ENCODE results near the gene PEMT.

DNA sequence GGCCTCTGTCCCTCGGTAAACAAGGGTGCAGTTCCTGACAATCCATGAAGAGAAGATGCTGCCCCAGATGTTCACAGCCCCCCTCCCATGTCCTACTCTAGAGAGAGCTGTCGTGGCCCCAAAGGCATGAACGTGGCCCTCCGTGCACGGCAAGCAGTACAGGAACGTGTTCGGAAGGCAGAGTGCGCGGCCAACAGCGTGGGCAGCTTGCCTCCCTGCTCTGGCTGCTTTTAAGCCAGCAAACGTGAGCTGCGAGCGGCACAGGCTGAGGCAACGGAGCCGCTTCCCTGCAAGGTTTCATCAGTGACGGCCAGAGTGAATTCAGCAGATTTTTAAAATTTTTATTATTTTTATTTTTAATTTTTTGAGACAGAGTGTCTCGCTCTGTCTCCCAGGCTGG is 37.2 kb downstream of the PEMT start:
- TF ChIP-seq POLR2A (IDR thresholded peaks at IDR 0.05; ENCODE audit: low read depth, low read length): no peak
- TF ChIP-seq CTCF (conservative IDR thresholded peaks at IDR 0.05; ENCODE audit: low read depth, low read length): no peak
- no peak for TF ChIP-seq FOS (IDR thresholded peaks at IDR 0.05; ENCODE audit: low read depth, low read length)
- TF ChIP-seq USF2 (IDR thresholded peaks at IDR 0.05; ENCODE audit: low read depth, low read length): no peak
- TF ChIP-seq CHD1 (IDR thresholded peaks at IDR 0.05; ENCODE audit: low read depth, low read length): no peak
- TF ChIP-seq SMC3 (IDR thresholded peaks at IDR 0.05; ENCODE audit: low read depth, low read length): no peak
- TF ChIP-seq MAFK (IDR thresholded peaks at IDR 0.05; ENCODE audit: low read depth, low read length): no peak
- no peak for TF ChIP-seq RAD21 (IDR thresholded peaks at IDR 0.05; ENCODE audit: low read length)
- TF ChIP-seq RFX5 (IDR thresholded peaks at IDR 0.05; ENCODE audit: low read depth, low read length): no peak

Measured in IMR-90 (cell line).